ENCODE results near the gene LMO1.
A peak's percentile ranks its signal among the peaks of the same experiment; 100 is the strongest.

Gene LMO1

DNA sequence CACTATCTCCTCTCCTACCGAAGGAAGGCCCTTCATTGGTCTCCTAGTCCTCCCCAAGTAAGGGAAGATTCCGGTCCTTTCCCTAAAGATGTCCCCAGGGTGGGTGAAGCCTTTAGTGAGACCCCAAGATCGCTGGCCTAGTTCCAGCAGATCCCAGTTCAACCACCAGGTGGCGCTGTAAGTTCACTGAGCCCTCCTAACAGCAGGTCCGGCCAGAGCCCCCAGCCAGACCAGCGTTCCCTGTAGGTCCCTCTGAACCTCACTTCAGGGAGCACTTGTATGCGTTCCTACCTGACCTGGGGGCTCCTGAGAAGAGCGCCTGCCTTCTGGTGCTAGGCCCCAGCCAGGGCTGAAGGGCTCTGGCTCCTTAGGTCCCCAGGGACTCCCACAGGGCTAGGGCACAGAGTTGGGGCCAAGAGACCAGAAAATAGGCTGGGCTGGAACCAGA, 38.1 kb downstream of the LMO1 start:
- DNase-seq (ENCODE audit: low read depth in 2 of 2): peak in 1 of 2 experiments; percentile 20

DNA sequence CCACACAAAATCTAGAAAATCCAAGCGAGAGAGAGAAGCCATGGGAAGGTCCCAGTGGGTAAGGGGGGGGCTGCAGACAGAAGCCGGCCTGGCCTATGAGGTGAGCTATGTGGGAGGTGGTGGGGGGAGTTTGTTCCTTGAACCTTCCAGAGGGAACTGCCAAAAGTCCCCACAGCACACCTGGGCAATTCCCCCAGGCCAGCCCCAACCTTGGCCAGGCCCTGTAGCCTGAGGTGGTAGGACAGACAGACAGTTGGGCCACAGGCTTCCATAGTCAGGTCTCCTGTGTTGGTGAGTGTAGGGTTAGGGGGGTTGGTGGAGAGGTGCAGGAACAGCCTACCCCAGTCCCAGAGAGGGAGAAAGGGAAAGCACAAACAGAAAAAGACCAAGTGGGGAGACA, 39.0 kb downstream of the LMO1 start:
- no peak for DNase-seq (ENCODE audit: low read depth in 2 of 2)

DNA sequence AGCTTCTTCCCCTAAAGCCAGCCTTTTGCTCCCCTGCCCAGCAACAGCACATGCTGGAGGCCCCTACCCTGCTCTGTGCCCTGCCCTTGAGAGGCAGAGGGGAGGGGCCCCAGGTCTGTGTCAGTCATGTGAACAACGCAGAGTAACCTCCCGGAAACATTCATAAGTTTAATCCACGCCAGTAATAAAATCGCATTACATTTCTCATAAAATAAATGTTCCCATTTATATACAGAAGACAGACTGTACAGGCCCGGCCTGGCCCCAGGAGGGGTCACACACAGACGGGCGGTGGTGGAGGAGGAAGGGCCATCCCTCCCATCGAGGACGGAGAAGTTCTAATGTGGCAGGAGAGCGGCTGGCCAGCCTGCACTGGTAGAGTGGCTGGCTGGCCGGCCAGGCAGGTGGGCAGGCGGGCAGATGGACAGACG, 39.5 kb downstream of the LMO1 start:
- no peak for DNase-seq (ENCODE audit: low read depth in 2 of 2)

DNA sequence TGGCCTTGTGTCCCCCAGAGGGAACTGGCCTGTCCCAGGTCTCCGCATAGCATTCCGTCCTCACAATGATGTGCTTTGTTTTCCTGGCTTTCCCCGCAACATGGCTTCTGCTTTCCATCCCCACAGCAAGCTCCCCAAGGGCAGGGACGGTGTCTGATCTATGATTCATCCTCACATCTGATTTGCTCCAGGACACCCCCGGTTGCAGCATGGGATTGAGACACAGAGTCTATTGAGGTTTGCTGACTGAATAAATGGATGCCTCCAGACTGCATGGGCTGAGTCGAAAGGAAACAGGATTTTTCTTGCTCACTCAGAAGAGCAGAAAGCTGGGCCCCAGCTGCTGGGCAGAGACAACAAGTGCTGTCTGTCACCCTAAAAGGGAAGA, 40.2 kb downstream of the LMO1 start:
- DNase-seq (ENCODE audit: low read depth in 2 of 2): no peak

DNA sequence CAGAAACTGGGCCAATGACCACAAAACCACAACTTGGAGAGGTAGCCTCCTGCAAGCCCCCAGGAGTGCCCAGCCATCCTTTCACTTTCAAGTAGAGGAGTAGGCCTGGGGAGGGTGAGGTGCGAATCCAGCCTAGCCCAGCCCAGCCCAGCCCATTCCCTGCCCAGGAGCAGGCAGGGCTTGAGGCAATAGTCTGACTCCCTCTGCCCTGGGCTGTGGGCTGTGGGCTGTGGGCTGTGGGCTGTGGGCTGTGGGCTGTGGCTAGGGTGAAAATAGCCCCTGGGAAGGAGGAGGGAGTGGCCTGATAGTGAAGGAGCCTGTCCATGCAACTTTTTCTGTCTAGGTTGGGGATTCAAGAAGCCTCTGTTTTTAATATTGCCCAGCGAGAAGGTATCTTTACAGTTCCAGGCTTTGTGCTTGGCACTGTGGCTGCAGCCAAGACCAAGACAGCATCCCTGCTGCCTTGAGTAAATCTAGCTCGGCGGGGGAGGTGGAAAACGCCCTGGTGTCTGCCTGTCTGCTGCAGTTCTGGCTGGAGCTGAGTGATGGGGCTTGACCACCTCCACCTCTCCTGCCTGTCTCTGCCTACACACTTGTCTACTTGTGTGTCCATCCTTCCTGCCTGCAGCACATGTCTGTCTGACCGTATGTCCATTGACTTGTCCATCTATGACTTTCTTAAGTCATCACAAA, 40.7 kb downstream of the LMO1 start:
- DNase-seq (ENCODE audit: low read depth in 2 of 2): no peak

DNA sequence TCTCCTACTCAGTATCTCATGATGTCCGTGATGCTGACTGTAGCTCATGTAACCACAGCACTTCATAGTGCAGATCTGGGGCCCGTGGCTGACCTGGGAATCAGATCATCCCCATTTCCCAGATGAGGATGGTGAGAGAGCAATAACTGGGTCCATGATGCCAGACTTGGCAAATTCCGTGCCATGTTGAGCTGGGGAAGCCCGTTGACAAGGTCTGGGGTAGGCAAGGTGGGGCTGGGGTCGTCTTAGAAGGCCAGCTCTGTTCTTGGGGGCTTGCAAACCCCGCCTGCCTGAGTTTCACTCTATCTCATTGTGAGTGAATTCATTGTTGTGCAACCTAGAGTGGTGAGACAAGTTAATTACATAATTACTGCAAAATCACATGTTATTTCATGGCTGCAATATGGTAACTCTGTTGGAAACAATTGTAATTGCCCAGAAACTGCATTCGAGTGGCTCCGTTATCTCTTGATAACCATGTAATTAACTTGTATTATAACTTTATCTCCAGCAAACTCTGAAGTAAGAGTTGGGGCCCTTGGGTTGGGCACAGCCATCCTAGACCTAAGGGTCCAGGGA, 41.7 kb downstream of the LMO1 start:
- no peak for DNase-seq (ENCODE audit: low read depth in 2 of 2)

DNA sequence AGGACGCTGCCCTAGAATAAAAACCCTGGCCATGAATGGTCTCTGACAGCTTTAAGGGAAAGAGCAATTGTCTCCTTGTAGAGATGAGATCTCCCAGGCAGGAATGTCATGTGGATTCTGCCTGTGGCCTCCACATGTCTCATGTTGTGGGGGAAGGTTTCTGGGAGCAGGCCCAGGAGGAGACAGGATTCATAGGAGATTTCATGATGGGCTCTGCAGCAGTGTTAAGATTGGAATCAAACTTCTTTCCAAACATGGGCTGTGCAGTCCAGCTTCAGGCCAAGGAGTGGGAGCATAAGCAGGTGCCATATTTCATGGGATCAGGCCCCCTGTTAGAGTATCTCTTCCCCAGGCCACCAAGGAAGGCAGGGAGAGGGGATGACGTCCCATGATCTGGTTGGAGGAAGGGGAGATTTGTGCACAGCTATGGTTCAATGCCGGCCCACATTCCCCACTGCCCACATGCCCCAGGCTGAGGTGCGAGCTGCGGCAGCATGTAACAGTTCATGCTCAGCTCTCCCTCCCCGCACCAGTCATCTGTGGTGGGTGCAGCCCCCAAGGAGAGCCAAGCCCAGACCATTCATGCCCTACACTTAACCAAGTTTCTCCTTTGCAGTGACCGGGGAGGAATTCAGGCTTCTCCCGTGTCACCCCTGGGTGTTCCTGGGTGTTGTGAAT, 42.5 kb downstream of the LMO1 start:
- DNase-seq (ENCODE audit: low read depth in 2 of 2): no peak

DNA sequence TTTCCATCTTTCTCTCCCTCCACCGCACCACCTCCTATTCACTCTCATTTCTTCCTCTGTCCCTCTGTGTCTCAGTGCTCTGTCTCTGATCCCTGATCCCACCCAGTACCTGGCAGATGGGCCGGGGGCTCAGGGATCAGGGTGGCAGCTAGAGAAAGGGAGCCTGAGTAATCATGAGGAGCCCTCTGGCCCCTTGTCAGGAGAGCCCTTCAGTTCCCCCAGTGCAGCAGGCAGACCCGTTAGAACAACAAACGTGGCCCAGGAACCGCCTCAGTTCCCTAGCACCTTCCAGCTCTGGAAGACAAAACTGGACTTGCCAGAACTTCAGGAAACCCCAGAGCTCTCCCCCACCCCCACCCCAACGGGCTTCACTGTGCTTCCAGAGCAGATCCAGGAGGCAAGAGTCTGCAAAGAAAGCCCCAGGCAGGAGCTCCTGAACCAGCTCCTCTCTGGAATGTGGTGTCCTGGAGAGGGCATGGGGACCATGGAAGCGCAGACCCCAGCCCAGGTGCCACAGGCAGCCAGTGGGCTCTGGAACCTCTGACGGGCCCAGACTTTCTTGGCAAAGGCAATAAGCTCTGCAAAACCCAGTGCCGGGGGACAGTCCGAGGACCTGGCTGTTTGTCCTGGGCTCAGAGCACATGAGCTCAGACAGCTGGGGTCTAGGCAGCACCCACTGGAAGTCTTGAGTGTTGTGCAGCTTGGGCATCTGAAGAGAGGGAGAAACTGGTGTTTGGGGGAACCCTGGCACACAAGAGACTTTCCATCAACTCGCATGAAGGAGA, 43.2 kb downstream of the LMO1 start:
- no peak for DNase-seq (ENCODE audit: low read depth in 2 of 2)

DNA sequence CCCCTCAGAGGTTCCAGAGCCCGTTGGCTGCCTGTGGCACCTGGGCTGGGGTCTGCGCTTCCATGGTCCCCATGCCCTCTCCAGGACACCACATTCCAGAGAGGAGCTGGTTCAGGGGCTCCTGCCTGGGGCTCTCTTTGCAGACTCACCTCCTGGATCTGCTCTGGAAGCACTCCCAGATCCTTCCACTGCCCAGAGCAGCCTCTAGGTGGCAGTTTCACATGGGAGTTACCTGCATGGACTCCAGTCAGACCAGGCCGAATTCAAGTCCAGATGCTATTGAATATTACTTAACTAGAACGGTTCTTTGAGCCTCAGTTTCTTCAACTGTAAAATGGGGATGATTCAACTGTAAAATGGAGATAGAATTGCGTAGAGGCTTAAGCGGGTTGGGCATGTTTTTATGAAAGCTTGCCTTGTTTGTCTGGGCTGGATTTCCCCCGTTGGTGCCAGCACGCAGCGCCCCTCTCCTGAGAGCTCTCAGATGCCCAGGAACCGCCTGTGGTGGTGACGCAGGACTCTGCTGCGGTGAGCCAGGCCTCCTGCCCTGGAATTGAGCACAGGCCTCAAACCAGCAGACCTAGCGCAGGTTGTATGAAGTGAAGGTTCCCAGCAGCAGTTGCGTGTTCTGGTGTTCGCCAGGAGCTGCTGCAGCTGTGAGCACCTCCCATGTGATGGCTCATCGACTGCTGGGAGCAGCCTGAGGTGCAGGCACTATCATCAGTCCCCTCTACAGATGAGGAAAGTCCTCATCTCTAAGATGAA, 44.2 kb downstream of the LMO1 start:
- DNase-seq (ENCODE audit: low read depth in 2 of 2): peak in 1 of 2 experiments; percentile 3

DNA sequence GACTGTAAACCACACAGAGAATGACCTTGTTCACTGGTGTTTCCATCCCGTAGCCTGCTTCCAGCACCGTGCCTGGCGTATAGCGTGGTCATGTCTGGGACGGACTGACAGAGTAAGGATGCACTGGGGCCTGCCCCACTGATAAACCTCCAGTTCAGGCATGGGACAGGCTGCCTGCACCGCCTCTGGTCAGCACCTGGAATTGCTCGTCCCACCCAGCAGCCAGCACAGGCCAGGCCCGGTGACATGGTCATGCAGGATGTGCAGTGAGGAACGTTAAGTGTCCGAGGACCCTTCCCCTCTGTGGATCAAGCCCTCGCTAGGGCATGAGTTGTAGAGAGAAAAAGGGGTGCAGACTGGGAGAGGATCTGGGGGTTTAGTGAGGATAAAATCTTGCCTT, 44.8 kb downstream of the LMO1 start:
- DNase-seq (ENCODE audit: low read depth in 2 of 2): no peak

DNA sequence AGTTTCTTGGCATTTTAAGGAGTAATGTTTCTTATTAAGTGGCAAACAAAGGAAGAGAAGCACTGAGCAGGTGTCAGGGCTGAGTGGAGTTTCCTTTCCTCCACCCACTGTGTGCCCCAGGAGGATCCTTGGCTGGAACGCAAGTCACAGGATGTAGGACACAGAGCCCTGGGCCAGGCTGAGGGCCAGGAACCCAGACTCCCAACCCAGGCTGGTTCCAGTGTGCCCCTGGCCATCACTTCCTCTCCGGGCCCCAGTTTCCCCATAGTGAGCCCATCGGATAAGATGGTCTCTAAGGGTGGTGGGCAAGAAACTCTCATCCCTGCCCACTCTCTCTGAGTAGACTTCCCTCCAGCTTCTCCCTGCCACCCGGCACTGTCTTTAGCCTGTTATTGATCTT, 45.3 kb downstream of the LMO1 start:
- DNase-seq (ENCODE audit: low read depth in 2 of 2): no peak

DNA sequence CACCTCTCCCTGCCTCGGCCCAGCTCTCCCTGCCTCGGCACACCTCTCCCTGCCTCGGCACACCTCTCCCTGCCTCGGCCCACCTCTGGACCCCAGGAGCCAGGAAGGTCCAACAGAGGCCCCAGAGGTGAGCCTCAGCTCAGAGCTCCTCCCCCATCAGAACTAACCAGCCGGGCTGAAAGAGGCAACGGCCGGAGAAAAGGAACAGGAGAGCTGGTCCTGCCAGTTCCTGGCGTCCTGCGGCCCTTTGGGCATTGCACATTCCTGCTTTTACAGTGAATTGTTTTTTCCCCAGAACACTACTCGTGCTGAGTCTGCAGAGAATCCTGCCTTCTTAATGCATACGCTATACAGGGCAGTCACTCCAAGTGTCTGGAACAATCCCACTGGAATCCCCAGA, 45.8 kb downstream of the LMO1 start:
- DNase-seq (ENCODE audit: low read depth in 2 of 2): no peak

DNA sequence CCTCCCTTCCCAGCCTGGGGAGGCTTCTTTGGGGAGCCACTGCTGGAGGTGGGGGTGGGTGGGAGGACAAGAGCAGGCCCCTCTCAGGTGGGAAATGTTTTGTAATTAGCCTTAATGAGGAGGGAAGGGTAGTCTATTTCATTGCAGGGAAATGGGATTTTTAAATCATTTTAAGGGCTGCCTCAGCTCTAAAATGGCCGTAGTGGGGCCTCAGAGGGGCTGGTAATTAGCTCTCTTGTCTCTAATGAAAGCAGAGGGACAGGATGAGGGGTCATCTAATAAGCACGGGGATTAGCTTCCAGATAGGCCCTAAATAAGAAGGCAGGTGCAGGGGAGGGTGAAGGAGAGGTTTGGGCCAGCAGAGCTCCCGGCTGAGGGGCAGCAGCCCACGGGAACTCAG, 46.5 kb downstream of the LMO1 start:
- DNase-seq (ENCODE audit: low read depth in 2 of 2): no peak

DNA sequence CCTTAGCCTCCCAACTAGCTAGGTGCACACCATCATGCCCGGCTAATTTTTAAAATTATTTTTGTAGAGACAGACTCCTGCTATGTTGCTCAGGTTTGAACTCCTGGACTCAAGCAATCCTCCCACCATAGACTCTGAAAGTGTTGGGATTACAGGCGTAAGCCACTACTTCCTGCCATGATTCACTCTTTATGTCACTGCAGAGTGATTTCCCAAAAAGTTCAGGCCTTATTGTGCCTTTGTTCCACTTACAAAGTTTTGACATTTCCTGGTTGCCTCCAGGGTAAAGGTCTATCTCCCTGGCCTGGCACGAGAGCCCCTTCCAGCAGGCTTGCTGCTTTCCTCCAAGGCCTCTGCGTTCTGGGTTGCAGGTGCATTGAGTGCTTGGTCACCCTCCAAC, 50.3 kb downstream of the LMO1 start:
- no peak for DNase-seq (ENCODE audit: low read depth in 2 of 2)

DNA sequence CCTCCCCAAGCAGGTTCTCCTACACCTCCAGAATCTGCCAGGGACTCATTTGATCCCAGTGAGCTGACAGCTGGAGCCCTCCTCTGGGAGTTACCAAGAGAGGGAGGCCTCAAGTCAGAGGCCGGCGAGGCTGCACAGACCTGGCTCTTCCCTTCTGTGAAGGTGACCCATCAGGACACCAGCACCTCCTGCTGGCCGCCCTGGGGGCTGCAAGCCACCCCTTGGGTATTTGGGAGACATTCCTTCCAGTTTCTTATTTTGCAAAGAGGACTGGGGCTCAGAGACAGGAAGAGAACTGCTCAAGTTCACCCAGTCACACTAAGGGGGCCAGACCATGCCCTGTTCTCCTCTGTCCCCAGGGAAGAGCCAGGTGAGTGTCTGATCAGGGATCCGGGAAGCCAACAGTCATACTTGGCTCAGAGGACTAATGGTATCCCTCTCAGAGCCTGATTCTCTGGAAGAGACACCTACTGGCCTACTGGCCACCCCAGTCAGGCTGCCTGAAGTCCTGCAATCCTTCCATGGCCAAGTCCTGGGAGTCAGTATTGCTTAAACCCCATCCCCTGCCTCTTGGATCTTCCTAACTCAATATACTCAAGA, 54.4 kb downstream of the LMO1 start:
- no peak for DNase-seq (ENCODE audit: low read depth in 2 of 2)

DNA sequence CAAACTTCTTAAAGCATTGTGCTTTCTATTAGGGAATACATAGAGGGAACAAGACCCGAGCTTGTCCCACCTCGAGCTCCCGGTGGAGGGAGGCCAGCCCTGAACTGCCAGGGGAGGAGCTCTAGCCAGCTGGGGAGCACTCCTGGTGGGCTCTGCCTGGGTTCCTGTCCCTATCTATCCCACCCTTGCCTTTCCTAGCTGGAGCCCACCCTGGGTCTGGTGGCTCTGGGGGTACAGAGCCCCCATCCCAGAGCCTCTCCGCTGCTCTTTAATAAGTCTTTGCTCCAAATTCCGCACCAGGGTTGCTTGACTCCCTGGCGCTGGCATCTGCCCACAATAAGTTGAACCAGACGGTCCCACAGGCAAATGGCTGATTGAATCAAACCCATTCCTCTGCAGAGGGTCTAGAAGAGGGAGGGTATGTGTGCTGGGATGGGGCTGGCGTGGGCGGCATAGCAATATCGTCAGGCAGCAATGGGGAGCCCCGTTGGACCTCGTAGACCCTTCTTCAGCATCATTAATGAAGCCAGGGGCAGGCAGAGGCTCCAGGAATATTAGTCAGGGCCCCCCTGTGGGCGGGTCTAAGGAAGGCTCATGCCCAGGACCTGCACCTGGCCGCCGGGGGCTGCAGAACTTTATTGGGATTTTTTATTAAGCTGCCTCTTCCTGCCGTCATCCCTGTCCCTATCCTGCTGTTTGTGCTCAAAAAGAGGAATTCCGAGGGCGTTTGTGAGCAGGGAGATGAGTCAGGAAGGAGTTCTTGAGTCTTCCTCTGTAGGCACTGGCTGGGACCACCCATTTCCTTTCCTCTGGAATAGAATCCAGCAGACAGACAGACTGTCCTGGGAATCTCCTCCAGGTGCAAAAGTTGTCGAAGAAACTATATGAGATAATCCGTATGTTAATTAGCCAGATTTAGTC, 56.3 kb downstream of the LMO1 start:
- no peak for DNase-seq (ENCODE audit: low read depth in 2 of 2)

DNA sequence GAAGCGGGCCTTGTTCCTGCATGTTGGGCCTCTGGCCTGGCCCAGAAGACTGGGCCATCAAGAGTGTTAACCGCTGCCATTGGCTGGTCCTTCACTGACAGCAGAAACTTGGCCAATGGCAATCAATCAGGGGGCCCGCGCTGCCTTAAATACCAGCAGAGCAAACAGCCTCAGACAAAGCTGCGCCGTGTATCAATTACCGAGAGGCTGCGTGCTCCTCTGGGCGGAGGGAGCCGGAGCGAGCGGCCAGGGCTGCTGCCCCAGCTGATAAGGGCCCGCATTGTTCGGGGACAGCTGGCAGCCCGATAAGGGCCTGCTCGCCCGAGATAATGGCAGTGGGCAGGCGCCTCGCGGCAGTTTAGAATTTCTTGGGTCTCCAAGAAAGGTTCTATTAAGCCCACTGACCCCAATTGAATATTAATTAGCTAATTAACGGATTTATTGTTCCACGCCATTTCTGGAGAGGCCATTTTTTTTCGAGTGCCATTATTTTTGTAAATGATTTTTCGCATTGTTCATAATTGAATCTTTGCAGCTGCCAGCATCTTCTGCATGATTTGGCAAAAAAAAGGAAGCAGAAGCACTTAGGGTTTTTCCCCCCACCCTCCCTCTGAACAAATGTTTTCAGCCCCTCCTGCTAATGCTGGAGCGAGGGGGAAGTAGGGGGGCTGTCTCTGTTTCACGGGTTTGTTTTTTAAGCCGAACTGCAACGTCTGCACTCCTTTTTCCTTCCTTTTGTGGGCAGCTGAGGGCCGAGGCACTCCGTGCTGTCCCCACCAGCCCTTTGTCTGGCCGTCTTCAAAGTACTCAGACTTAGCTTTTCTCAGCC, 57.2 kb downstream of the LMO1 start:
- DNase-seq (ENCODE audit: low read depth in 2 of 2): no peak

DNA sequence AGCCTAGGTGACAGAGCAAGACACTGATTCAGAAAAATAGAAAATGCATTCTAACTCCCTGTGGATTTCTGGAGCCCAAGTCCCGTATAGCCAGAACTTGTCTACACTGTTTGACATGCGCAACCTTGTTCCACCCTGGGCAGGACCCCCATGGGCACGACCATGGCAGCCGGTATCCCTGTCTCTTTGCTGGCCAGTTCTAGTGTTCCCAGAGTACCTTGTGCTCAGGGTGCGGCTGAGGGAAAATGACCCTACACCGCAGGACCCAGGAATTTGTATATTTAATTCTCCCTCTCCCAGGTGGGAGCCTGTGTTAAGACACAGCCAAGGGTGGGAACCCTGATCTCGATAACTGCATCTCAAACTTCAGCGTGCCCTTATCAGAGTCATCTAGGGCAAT, 58.1 kb downstream of the LMO1 start:
- no peak for DNase-seq (ENCODE audit: low read depth in 2 of 2)

DNA sequence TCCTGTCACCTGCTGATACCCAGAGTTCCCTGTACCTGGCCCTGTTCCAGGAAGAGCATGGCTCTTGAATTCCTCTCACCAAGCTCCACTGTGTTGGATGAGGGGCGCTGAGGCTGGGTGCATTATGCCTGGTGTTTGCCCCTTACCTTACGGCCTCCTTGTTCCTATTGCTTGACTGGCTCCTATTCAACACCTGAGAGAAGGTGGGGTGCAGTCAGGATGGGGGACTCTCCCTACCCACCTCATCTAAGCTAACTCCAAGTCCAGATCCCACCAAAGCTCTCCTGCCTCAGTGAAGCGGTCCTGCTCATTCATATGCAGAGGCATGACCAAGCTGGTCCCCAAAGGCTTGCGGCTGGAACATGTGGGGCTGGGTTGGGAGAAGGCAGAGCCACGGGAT, 59.1 kb downstream of the LMO1 start:
- DNase-seq (ENCODE audit: low read depth in 2 of 2): no peak
